Measurements from ENCODE around the gene TRIM23.

DNA sequence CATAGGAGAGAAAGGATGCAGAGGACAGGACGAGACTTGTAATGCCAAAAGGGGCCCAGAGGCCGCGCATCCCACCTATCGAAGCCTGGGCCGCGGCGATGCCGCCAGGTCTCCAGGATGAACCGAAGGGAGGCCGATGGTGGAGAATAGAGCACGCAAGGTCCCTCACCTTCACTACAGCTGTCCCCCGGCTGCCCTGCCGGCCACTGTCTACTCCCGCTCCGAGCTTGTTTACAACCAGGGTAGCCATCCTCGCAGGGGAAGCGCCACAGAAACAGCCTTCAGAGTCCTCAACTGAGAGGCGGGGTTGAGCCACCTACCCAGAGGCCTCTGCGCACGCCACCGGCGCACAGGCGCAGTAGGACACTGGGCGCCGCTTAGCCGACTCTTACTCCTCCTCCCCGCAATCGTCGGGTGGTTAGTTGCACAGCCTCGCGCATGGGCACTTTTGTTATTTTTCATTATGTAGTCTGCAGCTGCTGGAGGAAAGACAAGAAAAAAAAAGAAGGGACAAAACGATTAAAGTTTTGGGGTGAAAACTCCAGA is at the start of gene TRIM23:
- TF ChIP-seq CTCF (IDR thresholded peaks at IDR 0.05) (no peak), POLR2A (IDR thresholded peaks at IDR 0.05) (no peak)

Data from testis (tissue), 2 donors.